ENCODE results near the gene CTR9. TPM values are rescaled to one million over a fixed set of nuclear protein-coding genes. Genes with fewer than 3 reads are reported as not detected.

Gene CTR9
- total and polyA plus RNA-seq, 2 of the 13 experiments (the other 11 are each of a cell fraction or from before 2014, with no cell fraction given): 6.6 to 22.1 TPM

DNA sequence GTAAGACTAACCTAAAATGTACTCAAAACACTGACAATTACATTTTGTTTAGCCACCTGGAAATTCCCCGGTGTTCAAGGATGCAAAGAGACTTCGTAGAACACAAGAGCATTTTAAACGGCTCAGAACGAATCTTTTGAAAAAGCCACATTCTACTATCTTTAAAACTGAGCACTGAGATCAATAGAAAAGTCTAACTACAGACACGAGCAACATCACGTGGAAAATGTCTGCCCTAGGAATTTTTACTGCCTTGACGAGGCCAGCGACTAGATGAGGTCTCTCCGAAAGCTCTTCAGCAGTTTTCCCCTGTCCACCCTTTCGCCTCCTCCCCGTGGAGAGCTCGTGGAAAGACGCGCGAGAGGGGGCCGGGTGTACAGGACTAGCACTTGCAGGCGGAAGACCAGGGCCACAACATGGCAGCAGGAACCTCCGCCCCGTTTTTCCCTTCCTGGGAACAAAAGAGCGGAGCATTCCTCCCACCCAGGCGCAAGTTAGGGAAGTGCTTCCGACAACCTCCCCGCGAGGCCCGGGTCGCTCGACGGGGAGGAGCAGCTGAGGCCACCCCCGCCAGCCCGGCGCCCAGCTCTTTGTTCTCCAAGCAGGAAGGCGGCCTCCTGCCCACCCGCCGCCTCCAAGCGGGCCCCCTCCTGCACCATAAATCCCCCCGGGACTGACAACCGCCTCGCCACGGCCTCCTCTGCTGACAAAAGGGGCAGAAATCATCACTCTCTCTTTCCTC is 56.6 kb downstream of the CTR9 start (continued):
- TF ChIP-seq, protein P1, sequence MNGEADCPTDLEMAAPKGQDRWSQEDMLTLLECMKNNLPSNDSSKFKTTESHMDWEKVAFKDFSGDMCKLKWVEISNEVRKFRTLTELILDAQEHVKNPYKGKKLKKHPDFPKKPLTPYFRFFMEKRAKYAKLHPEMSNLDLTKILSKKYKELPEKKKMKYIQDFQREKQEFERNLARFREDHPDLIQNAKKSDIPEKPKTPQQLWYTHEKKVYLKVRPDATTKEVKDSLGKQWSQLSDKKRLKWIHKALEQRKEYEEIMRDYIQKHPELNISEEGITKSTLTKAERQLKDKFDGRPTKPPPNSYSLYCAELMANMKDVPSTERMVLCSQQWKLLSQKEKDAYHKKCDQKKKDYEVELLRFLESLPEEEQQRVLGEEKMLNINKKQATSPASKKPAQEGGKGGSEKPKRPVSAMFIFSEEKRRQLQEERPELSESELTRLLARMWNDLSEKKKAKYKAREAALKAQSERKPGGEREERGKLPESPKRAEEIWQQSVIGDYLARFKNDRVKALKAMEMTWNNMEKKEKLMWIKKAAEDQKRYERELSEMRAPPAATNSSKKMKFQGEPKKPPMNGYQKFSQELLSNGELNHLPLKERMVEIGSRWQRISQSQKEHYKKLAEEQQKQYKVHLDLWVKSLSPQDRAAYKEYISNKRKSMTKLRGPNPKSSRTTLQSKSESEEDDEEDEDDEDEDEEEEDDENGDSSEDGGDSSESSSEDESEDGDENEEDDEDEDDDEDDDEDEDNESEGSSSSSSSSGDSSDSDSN (CRISPR knock-in tag; IDR thresholded peaks at IDR 0.05): no peak
- peak; percentile 11 for TF ChIP-seq YY1 (IDR thresholded peaks at IDR 0.05; ENCODE audit: insufficient read depth, insufficient replicate concordance, low read depth, low read length)
- no peak for TF ChIP-seq KDM1A (CRISPR knock-in tag; IDR thresholded peaks at IDR 0.05)
- no peak for TF ChIP-seq PPARG (CRISPR knock-in tag; conservative IDR thresholded peaks at IDR 0.05)
- TF ChIP-seq FOSL2 (CRISPR knock-in tag; IDR thresholded peaks at IDR 0.05): no peak; the same call in 1 of the 2 replicates
- no peak for TF ChIP-seq MAF1 (CRISPR knock-in tag; IDR thresholded peaks at IDR 0.05; ENCODE audit: borderline replicate concordance)
- TF ChIP-seq, protein P2, sequence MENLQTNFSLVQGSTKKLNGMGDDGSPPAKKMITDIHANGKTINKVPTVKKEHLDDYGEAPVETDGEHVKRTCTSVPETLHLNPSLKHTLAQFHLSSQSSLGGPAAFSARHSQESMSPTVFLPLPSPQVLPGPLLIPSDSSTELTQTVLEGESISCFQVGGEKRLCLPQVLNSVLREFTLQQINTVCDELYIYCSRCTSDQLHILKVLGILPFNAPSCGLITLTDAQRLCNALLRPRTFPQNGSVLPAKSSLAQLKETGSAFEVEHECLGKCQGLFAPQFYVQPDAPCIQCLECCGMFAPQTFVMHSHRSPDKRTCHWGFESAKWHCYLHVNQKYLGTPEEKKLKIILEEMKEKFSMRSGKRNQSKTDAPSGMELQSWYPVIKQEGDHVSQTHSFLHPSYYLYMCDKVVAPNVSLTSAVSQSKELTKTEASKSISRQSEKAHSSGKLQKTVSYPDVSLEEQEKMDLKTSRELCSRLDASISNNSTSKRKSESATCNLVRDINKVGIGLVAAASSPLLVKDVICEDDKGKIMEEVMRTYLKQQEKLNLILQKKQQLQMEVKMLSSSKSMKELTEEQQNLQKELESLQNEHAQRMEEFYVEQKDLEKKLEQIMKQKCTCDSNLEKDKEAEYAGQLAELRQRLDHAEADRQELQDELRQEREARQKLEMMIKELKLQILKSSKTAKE (CRISPR knock-in tag; IDR thresholded peaks at IDR 0.05; ENCODE audit: borderline replicate concordance): 0 out of 2 replicates have a peak, but pooled peaks have one; percentile 15
- 0 out of 2 replicates have a peak, but pooled peaks have one; percentile 12 for TF ChIP-seq ZNF138 (CRISPR knock-in tag; IDR thresholded peaks at IDR 0.05; ENCODE audit: low read depth)
- peak; percentile 28 for TF ChIP-seq SAP130 (CRISPR knock-in tag; IDR thresholded peaks at IDR 0.05; ENCODE audit: low read depth)
- no peak for TF ChIP-seq ZBTB38 (CRISPR knock-in tag; IDR thresholded peaks at IDR 0.05)
- TF ChIP-seq STAT5B (CRISPR knock-in tag; IDR thresholded peaks at IDR 0.05): no peak
- TF ChIP-seq ZFP90 (CRISPR knock-in tag; IDR thresholded peaks at IDR 0.05; ENCODE audit: borderline replicate concordance): peak; percentile 30; the same call in 1 of the 2 replicates
- no peak for TF ChIP-seq FOXK1 (CRISPR knock-in tag; IDR thresholded peaks at IDR 0.05; ENCODE audit: borderline replicate concordance, low read depth)
- TF ChIP-seq, protein P3, sequence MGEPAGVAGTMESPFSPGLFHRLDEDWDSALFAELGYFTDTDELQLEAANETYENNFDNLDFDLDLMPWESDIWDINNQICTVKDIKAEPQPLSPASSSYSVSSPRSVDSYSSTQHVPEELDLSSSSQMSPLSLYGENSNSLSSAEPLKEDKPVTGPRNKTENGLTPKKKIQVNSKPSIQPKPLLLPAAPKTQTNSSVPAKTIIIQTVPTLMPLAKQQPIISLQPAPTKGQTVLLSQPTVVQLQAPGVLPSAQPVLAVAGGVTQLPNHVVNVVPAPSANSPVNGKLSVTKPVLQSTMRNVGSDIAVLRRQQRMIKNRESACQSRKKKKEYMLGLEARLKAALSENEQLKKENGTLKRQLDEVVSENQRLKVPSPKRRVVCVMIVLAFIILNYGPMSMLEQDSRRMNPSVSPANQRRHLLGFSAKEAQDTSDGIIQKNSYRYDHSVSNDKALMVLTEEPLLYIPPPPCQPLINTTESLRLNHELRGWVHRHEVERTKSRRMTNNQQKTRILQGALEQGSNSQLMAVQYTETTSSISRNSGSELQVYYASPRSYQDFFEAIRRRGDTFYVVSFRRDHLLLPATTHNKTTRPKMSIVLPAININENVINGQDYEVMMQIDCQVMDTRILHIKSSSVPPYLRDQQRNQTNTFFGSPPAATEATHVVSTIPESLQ (CRISPR knock-in tag; conservative IDR thresholded peaks at IDR 0.05): no peak
- TF ChIP-seq STAG1 (CRISPR knock-in tag; IDR thresholded peaks at IDR 0.05): no peak
- no peak for TF ChIP-seq TBL1XR1 (IDR thresholded peaks at IDR 0.05; ENCODE audit: borderline replicate concordance, low read length, partially characterized antibody)
- no peak for TF ChIP-seq BRD4 (CRISPR knock-in tag; IDR thresholded peaks at IDR 0.05)
- no peak for TF ChIP-seq GATA4 (IDR thresholded peaks at IDR 0.05; ENCODE audit: borderline replicate concordance, low read depth)
- TF ChIP-seq LCORL (IDR thresholded peaks at IDR 0.05): no peak
- no peak for TF ChIP-seq LCORL (CRISPR knock-in tag; IDR thresholded peaks at IDR 0.05)
- TF ChIP-seq, protein P4, sequence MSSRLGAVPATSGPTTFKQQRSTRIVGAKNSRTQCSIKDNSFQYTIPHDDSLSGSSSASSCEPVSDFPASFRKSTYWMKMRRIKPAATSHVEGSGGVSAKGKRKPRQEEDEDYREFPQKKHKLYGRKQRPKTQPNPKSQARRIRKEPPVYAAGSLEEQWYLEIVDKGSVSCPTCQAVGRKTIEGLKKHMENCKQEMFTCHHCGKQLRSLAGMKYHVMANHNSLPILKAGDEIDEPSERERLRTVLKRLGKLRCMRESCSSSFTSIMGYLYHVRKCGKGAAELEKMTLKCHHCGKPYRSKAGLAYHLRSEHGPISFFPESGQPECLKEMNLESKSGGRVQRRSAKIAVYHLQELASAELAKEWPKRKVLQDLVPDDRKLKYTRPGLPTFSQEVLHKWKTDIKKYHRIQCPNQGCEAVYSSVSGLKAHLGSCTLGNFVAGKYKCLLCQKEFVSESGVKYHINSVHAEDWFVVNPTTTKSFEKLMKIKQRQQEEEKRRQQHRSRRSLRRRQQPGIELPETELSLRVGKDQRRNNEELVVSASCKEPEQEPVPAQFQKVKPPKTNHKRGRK (CRISPR knock-in tag; IDR thresholded peaks at IDR 0.05): no peak
- TF ChIP-seq ATM (IDR thresholded peaks at IDR 0.05; ENCODE audit: borderline replicate concordance): no peak
- TF ChIP-seq NCOA1 (CRISPR knock-in tag; IDR thresholded peaks at IDR 0.05): no peak

Measured in HepG2 (cell line).